ENCODE results near the gene KIFBP.

DNA sequence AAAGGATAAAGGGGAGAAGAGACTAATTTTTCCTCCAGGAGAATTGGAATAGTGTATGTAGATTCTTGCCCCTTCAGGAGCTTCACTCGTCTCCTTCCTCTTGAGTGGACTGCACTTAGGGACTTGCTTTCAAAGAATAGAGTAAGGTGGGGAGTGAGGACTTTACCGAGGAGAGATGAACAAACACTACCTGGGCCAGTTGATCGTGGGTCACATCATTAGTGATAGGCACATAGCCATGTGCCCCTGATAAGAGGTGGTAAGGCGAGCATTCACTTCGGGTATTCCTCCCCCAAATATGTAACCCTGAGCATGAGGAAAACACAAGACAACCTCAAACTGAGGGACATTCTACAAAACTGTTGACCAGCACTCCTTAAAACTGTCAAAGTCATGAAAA lies 14.6 kb upstream of the KIFBP start:
- TF ChIP-seq, protein P1, sequence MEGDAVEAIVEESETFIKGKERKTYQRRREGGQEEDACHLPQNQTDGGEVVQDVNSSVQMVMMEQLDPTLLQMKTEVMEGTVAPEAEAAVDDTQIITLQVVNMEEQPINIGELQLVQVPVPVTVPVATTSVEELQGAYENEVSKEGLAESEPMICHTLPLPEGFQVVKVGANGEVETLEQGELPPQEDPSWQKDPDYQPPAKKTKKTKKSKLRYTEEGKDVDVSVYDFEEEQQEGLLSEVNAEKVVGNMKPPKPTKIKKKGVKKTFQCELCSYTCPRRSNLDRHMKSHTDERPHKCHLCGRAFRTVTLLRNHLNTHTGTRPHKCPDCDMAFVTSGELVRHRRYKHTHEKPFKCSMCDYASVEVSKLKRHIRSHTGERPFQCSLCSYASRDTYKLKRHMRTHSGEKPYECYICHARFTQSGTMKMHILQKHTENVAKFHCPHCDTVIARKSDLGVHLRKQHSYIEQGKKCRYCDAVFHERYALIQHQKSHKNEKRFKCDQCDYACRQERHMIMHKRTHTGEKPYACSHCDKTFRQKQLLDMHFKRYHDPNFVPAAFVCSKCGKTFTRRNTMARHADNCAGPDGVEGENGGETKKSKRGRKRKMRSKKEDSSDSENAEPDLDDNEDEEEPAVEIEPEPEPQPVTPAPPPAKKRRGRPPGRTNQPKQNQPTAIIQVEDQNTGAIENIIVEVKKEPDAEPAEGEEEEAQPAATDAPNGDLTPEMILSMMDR (conservative IDR thresholded peaks at IDR 0.05 in 1 of 2, IDR thresholded peaks at IDR 0.05 in 1 of 2; ENCODE audit: low read depth in 1 of 2, low read length in 2 of 2): no peak
- TF ChIP-seq EZH2 (IDR thresholded peaks at IDR 0.05; ENCODE audit: low read length, missing control alignments): no peak
